ENCODE results near the gene MIF4GD.

MIF4GD gene

GRCh38 chr17:75231071-75231470, 40.0 kb downstream of the MIF4GD start:
- DNase-seq: no peak

DNA sequence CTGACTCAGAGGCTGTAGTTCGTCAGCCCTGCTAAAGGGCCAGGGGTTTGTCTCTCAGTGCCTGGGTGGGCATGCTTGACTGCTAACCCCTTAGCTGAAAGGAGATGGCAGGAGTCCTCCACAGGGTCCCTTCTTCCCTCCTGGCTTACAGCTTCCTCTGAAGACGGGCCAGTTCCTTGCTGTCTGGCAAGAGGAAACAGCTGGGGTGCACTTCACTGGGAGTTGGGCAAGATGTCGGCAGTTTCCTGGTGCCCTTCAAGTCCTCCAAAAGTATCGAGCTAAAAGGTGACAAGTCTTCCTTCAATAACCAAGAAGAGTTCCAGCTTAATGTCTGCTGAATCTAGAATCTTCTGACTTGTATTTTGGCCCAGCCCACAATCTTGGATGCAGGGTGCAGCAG, 42.2 kb downstream of the MIF4GD start:
- no peak for DNase-seq

GRCh38 chr17:75228305-75228704, 42.7 kb downstream of the MIF4GD start:
- no peak for DNase-seq

- no peak for DNase-seq
Observed at GRCh38 chr17:75227729-75228128, 43.3 kb downstream of the MIF4GD start.

DNA sequence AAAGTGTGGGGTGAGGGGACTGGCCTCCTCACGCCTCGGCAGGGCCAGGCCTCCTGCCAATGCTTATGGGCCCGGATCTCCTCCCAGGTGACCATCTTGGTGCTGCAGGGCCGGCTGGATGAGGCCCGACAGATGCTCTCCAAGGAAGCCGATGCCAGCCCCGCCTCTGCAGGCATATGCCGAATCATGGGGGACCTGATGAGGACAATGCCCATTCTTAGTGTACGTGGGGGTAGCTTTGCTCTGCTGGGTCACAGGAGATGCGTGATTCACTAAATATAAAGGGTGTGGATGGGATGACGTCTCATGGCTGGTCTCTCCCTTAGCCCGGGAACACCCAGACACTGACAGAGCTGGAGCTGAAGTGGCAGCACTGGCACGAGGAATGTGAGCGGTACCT, 46.0 kb downstream of the MIF4GD start:
- DNase-seq: no peak

DNA sequence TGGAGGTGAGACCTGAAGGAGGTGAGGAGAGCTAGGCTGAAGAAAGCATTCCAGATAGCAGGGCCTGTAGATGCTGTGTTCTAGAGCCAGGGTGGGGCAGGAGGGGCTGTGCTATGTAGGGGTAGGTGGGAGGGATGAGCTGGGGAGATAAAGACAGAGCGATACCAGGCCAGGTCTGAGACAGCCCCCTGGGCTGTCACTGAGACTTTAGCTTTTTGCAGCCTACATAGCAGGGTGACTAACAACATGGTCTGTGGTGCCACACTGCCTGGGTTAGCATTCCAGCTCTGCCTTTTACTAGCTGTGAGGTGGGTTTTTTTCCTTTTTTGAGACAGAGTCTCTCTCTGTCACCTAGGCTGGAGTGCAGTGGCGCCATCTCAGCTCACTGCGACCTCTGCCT, 51.2 kb downstream of the MIF4GD start:
- DNase-seq: no peak

- DNase-seq: no peak
Observed at GRCh38 chr17:75218131-75218530, 52.9 kb downstream of the MIF4GD start.
